Mammary epithelial cell (primary cell): Measurements from ENCODE around the gene MFSD11.

ENCODE experiments used
- EZH2 ChIP-seq: IDR thresholded peaks from 2 replicates; pipeline ENCODE4 v1.6.1; 2012; ENCODE audit warnings: low read length, inconsistent platforms, borderline replicate concordance
- TF ChIP-seq, protein P1 (sequence below), 2 donors: IDR thresholded peaks in 1 of 2; conservative IDR thresholded peaks in 1 of 2; 2 replicates each; pipeline ENCODE4 v1.5.1; 2011 to 2012; ENCODE audit warnings: inconsistent platforms in 2 of 2, low read length in 2 of 2, mild to moderate bottlenecking in 2 of 2, control low read depth in 1 of 2, low read depth in 1 of 2; ENCODE audit not compliant: insufficient read depth in 1 of 2; ENCODE audit errors: extremely low read depth in 1 of 2

DNA sequence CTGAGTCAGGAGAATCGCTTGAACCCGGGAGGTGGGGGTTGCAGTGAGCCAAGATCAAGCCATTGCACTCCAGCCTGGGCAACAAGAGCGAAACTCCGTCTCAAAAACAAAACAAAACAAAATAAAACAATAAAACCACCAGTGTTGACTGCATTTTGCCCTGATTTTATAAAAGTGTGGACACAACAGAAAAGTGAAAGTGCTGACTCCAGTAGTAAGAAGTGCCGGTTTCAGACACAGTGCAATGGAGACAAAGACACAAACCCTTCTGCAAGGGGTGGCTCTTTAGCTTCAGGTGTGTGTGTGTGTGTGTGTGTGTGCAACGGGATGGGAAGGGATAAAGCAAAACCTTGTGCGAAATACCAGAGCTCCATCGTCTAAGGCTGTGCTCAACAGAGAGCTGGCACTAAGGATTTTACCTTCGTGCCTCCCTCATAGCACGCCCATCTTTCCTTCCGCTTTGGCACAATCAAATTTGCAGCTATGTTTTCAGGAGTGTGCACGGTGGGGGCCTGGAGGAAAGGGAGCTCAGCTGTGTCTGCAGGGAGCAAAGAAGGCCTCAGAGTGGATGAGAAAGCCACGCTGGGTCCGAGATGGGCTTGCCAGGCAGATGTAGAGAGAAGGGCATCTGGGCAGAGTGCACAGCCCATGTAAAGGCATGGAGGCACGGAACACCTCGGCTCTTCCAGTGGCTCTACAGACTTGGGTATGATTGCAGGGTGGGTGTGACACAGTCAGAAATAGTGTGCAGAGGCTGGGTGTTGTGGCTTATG, 42.7 kb upstream of the MFSD11 start:
- TF ChIP-seq, protein P1, sequence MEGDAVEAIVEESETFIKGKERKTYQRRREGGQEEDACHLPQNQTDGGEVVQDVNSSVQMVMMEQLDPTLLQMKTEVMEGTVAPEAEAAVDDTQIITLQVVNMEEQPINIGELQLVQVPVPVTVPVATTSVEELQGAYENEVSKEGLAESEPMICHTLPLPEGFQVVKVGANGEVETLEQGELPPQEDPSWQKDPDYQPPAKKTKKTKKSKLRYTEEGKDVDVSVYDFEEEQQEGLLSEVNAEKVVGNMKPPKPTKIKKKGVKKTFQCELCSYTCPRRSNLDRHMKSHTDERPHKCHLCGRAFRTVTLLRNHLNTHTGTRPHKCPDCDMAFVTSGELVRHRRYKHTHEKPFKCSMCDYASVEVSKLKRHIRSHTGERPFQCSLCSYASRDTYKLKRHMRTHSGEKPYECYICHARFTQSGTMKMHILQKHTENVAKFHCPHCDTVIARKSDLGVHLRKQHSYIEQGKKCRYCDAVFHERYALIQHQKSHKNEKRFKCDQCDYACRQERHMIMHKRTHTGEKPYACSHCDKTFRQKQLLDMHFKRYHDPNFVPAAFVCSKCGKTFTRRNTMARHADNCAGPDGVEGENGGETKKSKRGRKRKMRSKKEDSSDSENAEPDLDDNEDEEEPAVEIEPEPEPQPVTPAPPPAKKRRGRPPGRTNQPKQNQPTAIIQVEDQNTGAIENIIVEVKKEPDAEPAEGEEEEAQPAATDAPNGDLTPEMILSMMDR (conservative IDR thresholded peaks at IDR 0.05 in 1 of 2, IDR thresholded peaks at IDR 0.05 in 1 of 2; ENCODE audit: extremely low read depth in 1 of 2, insufficient read depth in 1 of 2, low read depth in 1 of 2, low read length in 2 of 2): no peak
- TF ChIP-seq EZH2: no peak
